ENCODE data around the gene ENGASE.
"Not testable (repeated sequence)": the region's sequence is repeated elsewhere in the genome, so short reads cannot be mapped to it uniquely, and the experiment has no call there.

Gene ENGASE

GRCh38 chr17:79051306-79051705 lies 23.3 kb upstream of the ENGASE start:
- DNase-seq (ENCODE audit: low spot score) = no peak

- DNase-seq (ENCODE audit: low spot score) = no peak
These were observed 22.5 kb upstream of the ENGASE start for GRCh38 chr17:79052131-79052530.

DNA sequence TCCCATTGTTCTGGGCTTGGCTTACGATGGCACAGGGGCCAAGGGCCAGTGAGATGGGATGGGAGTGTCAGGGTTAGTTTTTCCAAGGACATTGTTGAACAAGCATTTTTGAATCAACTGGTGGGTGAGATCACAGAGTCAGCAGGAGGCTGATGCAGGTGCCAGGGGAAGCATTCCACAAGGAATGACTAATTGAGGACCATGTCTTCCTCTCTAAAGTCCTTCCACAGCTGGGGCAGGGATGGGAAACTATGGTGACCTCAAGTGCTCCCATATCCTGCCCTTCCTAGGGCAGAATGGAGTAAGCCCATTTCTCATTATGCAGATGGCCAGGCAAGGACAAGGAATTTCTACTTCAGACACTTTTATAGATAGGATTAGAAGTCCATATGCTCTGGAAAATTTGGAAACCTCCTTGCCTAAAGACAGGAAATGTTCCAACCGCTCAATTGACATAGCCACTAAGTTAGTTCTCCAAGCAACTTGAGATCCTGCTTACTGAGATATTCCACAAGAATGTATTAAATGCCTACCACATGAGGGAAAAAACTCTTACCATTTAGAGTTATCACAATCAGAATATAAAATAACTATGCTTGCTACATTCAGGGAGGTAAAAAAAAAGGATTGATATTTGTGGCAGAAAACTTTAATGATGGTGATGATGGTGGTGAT lies 21.2 kb upstream of the ENGASE start:
- DNase-seq (ENCODE audit: low spot score) = peak; percentile 69

DNA sequence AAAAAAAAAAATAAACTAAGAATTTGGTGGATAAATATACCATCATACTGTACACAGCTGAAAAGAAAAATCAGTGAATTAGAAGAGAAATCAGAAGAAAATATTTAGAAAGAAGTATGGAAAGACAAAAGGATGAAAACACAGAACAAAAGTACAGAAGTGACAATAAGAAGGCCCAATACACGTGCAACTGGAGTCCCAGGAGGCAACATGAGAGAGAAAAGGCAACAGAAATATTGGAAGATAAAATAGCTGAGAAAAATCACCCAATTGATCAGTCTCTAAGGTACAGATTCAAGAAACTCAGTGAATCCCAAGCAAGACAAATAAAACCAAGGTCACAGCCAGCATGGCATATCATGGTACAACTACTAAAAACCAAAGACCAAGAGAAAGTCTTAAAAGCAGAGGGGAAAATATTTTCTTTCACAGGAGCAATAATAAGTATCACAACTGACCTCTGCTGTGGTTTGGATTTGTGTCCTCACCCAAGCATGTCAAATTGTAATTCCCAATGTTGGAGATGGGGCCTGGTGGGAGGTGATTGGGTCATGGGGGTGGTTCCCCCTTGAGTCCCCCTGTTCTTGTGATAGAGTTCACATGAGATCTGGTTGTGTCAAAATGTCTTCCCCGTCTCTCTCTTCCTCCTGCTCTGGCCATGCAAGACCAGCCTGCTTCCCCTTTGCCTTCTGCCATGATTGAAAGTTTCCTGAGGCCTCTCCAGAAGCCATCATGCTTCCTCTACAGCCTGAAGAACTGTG lies 20.2 kb upstream of the ENGASE start:
- no peak for DNase-seq (ENCODE audit: low spot score)

DNA sequence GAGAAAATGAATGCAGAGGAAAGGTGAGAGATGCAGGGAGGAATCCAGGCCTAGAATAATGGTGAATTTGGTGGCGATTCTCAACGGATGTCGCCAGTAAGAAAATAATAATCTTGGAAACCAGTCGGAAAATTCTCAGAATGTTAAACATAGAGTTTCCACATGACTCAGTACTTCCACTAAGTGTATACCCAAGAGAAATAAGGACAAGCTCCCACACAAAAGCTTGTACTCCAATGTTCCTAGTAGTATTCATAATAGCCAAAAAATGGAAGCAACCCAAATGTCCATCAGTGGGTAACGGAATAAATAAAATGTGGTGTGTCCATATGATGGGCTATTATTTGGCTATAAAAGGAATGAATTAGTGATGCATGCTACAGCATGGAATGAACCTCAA lies 19.4 kb upstream of the ENGASE start:
- DNase-seq (ENCODE audit: low spot score) = no peak

DNA sequence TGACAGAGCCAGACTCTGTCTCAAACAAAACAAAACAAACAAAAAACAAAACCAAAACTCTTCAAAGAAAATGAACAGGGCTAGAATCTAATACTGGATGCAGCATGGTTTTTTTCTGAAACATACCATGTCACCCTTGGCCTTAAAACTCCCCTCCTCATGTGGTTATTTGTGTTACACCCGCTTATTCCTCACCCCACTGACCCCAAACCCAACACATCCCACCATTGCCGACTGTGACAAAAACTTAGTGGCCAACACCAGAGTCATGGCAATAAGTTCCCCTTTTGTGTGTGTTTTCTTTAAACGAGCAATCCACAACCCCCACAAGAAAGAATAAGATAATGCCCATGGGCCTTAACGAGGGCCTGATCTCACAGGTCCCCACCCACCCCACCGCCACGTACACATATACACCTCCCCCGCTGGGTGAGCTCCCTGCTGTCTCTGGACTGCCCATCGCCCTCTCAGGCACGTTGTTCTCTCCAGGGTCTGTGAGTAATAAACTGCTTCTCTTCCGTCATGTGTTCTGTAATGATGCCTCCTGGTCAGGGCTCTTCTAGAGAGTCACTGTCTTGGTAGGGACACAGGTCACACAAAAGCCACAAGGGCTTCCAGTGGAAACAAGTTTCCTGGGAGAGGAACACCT lies 16.8 kb upstream of the ENGASE start:
- DNase-seq (ENCODE audit: low spot score) = no peak

DNA sequence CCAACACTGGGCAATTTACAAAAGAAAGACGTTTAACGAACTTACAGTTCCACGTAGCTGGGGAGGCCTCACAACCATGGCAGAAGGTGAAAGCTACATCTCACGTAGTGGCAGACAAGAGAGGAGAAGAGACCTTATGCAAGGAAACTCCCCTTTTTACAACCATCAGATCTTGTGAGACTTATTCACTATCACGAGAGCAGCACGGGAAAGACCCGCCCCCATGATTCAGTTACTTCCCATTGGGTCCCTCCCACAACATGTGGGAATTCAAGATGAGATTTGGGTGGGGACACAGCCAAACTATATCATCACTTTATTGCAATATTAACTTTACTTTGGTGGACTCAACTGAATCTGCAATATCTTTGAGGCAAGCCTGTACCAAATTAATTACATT lies 11.9 kb upstream of the ENGASE start:
- DNase-seq (ENCODE audit: low spot score) = no peak

GRCh38 chr17:79064026-79064425 lies 10.6 kb upstream of the ENGASE start:
- no peak for DNase-seq (ENCODE audit: low spot score)

GRCh38 chr17:79065105-79065670 lies 9.4 kb upstream of the ENGASE start:
- peak; percentile 23 for DNase-seq (ENCODE audit: low spot score)

GRCh38 chr17:79066963-79067362 lies 7.7 kb upstream of the ENGASE start:
- DNase-seq (ENCODE audit: low spot score) = no peak

GRCh38 chr17:79070266-79070880 lies 4.3 kb upstream of the ENGASE start:
- no peak for DNase-seq (ENCODE audit: low spot score)

GRCh38 chr17:79071161-79071740 lies 3.4 kb upstream of the ENGASE start:
- no peak for DNase-seq (ENCODE audit: low spot score)

- DNase-seq (ENCODE audit: low spot score) = no peak
These were observed 2.1 kb upstream of the ENGASE start for GRCh38 chr17:79072544-79072943.

GRCh38 chr17:79073016-79073705 lies 1.5 kb upstream of the ENGASE start:
- DNase-seq (ENCODE audit: low spot score) = no peak

GRCh38 chr17:79073706-79074088 lies 927 bp upstream of the ENGASE start:
- DNase-seq (ENCODE audit: low spot score) = no peak

DNA sequence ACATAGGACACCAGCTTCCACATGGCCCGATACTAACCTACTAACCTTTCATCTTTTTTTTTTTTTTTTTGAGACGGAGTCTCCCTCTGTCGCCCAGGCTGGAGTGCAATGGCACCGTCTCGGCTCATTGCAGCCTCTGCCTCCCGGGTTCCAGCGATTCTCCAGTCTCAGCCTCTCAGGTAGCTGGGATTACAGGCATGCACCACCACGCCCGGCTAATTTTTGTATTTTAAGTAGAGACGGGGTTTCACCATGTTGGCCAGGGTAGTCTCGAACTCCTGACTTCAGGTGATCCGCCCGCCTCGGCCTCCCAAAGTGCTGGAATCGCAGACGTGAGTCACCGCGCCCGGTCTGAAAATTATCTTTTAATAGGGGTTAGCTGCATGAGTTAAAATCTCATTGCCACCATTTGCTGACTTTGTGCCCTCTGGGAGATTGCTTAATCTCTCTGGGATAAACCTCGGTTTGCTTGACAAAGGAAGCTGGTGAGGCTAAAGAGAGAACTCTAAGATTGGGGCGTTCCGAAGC lies 439 bp upstream of the ENGASE start:
- not testable (repeated sequence) for DNase-seq (ENCODE audit: low spot score)

- no peak for DNase-seq (ENCODE audit: low spot score)
These were observed 774 bp downstream of the ENGASE start for GRCh38 chr17:79075446-79075750.

GRCh38 chr17:79075861-79076406 lies 1.3 kb downstream of the ENGASE start:
- no peak for DNase-seq (ENCODE audit: low spot score)

GRCh38 chr17:79077587-79077986 lies 3.0 kb downstream of the ENGASE start:
- DNase-seq (ENCODE audit: low spot score) = no peak

DNA sequence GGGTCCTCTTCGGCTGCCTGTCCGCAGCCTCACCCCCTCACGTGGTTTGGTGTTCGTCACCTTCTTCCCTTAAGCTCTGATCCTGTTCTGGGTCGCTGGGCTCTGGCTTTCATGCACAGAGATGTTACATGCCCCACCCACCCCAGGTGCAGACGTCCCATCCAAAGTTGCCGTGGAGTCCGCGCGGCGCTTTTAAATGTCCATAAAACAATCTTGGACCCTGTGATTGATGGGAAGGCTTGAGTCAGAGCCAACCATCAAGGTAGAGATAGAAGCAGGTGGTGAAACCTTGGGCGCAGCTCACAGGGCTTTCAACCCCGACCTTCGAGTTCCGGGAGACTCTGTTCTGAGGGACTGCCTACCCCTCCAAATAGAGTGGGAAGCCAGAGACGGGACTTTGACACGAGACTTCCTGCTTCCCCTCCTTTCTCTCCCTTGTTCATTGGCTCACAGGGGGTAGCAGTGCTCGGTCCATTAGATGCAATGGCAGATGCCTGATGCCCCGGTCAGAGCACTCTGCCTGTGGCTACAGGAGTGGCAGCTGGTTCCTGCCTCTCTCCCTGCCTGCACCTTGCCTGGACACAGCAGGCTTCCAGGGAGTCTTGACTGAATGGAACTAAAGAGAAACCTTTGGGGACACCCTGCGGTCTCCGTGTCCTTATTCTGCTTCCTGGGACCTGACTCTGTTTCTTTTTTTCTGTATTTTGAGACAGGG lies 4.0 kb downstream of the ENGASE start:
- no peak for DNase-seq (ENCODE audit: low spot score)

Data from kidney tubule cell (primary cell).